KBM-7 (cell line): ENCODE data around the gene MEIS1.
A peak's percentile ranks its signal among the peaks of the same experiment; 100 is the strongest.

ENCODE experiments used
- DNase-seq: peaks from one replicate; pipeline ENCODE4 v3.0.0-alpha.2; 2015
- in situ Hi-C: fragments of 300-500 bp; cut with MboI; formaldehyde crosslinking; loops from 2 replicates; pipeline ENCODE4 v1.14.3; 2020; ENCODE audit warnings: low sequenced_read_pairs, low pct_unique_long_range_greater_than_20kb, mixed read lengths

Gene MEIS1

GRCh38 chr2:66441581-66442320, 6.8 kb downstream of the MEIS1 start:
- no peak for DNase-seq
- in situ Hi-C loops: no loop called here

DNA sequence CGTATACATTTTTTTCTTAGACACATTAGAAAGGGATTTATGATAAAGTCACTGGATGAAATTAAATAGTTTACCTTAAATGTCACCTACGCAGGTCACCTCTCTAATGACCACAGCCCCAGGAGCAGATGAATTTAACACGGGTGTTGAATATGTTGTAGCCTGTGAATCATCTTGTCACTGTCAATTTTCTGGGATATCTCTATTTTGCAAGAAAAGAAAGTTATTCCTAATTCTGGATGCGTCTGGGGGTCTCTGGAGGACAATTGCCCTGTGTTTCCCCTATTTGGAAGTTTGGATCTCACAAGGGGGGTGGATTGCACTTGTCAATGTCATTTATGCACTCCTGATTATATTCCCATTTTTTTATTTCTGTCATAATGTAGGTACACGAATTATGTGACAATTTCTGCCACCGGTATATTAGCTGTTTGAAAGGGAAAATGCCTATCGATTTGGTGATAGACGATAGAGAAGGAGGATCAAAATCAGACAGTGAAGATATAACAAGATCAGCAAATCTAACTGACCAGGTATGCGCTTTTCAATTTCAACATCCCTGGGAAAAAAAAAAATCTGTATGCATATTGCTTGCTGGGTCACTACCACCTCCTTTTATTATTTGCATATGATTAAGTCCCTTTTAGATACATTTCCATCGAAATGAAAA, 7.7 kb downstream of the MEIS1 start:
- DNase-seq: no peak
- in situ Hi-C loops: no loop called here

DNA sequence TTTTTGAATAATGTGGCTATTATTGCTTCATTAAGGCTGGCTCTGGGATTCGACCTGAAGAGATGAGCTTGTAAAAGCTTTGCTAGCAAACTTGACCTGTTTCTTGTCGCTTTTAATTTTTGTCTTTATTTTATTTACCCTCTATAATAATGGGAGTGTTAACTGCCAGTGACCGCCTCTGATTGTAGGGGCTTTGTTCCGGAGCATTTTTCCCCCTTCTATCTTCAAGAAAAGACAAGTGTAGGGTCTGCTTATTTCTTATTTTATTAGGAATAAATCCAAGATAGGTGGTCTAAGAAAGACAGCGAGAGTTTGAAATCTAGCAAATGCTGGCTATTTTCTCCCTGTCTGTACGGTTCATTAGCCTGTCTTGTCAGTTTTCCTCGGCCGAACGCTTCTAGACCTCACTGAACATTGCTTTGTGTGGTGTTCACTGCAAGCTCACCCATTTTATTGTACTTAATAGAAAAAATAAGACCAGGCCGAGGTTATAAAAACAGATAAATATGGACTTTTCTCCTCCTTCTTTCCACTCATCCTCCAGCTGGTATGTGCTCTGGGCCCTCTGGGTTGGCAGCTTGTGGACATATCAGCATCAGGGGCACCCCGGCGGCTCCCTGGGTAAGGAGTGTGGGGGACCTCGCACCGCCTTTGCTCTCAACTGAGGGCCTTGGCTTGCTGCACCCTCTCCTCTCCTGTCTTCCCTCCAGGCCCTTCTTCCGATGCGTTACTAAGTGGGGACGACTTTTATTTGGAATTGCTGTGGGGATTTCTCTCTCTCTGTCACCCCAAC, 8.5 kb downstream of the MEIS1 start:
- DNase-seq: no peak
- in situ Hi-C loops: no loop called here

DNA sequence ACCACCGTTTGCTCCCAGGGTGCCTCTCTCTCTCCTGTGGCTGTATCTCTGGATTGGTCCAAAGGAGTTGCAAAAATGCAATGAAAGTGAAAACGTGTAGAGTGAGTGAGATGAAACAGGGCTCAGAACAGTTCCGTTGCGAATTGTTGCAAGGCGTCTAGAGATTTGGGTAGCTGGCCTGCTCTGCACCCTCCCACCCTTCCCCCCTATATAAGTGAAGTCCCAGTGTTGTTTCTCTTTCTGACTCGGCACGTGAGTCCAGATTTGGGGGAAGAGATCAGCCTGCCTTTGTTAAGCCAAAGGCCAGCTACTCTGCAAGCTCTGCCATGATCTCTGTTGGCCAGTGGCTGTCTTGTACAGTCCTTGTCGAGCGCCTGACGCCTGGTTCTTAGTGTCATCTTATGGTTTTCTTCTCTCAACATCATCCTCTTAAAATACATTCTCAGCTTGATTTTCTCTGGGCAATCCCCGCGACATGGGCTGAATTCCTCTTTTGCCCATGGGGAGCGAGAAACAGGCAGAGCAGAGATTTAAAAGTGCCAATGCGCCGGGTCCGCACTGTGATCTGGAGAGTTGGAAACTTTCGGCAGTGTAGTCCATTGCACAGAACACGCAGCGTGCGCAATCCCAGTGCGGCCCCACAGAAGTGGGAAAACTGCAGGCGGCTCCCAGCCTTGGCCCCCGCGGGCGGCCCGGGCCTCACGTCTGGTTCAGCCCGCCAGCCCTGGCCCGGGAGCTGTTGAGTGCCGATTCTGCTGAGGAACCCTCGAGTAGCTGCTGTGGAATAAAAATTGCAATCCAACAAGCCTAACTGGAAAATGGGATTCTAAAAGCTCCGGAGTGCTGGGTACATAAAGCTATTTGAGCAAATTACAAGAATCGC, 9.3 kb downstream of the MEIS1 start:
- in situ Hi-C loops: no loop called here
- no peak for DNase-seq

- in situ Hi-C loops: no loop called here
Measured at GRCh38 chr2:66445076-66445924, 10.4 kb downstream of the MEIS1 start.

DNA sequence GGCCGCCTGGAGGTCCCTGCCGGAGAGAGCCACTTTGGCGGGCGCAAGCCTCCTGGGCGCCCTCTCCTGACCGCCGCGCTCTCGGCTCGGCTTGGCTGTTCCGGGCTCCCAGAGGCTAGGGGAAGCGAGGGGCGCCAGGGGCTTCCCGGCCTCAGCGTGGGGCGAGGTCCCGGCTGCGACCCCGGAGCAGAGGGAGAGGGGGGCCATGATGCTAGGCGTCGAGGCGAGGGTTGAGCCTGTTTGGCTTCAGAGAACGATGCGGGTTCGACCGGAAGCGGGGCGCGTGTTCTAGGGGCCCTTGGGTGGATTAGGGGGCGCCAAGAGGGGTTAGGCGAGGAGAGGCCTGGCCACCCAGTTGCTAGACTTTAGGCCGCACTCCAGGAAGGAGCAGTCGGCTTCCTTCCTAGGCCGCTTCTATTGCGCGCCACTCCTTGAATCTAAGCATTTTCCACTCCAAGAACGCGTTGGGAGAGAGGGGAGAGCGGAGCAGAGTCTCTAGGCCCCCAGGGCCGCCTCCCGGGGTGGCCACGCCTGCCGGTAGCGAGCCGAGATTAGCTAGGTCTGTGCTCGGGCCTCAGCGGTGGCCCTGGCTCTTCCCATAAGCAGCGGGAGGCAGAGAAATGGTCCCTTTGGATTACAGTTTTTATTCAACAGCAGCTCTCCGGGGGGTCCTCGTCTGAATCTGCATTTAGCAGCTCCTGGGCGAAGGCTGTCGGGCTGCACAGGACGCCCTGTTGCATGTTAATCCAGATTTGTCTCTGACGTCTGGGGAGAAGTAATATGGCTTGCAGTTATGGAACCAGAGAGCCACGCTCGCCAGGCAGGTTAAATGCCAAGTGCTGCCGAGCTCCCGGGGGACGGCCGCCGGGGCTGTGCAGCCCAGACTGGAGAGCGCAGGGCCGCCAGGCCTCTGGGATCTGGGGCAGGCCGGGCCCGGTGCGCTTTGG, 11.3 kb downstream of the MEIS1 start:
- peak; percentile 76 for DNase-seq
- in situ Hi-C loops: no loop called here

More at GRCh38 chr2:66445076-66445924, 10.4 kb downstream of the MEIS1 start:
- peak; percentile 60 for DNase-seq

DNA sequence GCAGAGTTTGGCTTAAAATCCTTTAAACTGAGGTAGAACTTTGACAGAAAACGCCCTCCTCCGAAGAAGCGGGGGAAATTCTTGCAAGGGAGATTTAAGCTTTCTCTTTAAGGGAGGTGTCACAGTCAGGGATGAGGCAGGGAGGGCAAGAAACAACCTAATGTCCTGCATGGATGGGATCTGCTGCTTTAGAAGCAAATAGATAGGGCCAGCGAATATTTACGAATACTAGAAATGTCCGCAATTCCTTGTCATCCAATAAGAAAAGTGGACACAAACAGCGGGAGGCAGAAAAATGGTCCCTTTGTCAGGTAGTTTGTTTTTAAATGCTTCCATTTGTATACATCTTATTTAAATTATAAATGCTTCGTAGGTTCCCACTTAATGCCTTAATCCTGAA, 12.0 kb downstream of the MEIS1 start:
- in situ Hi-C loops: no loop called here
- DNase-seq: no peak

DNA sequence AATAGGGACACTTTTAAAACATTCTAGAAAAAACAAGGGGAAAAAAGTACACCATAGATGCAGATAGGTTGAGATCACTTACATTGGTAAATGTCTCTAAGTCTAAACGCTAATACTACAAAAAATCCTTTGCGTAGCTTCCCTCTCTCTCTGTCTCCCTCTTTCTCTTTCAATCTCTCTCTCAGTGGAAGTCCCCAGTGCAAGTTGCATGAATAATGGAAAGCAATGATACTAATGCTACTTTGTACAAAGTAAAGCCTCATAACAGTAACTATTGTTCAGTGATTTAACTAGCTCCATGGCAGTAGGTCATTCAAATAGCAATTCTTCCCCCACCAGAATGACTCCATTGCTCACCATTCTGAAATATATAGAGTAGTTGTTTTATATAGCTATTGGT, 12.8 kb downstream of the MEIS1 start:
- in situ Hi-C loops: no loop called here
- no peak for DNase-seq

- no peak for DNase-seq
- in situ Hi-C loops: no loop called here
Measured at GRCh38 chr2:66448136-66448991, 13.4 kb downstream of the MEIS1 start.

GRCh38 chr2:66452214-66452613, 17.3 kb downstream of the MEIS1 start:
- DNase-seq: no peak
- in situ Hi-C loops: no loop called here

GRCh38 chr2:66452917-66453316, 18.0 kb downstream of the MEIS1 start:
- in situ Hi-C loops: no loop called here

DNA sequence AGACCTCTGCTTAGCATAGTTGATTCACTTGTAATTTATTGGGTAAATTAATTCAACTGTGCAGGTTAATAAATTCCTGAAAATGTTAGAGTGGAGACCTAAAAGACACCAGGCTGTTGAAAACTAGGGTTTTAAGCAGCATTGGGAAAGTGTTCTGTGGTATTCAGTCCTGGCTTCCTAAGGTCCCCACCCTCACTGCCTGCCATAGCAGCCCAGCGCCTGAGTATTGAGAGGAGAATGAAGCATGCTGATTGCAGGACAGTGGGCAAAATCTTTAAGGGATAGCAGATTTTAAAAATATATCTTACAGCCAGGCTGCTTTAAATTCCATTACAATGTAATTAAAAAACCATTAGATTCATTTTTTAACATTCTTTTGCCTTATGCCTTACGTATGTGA, 20.6 kb downstream of the MEIS1 start:
- in situ Hi-C loops: no loop called here
- DNase-seq: no peak

More at GRCh38 chr2:66452917-66453316, 18.0 kb downstream of the MEIS1 start:
- DNase-seq: no peak

DNA sequence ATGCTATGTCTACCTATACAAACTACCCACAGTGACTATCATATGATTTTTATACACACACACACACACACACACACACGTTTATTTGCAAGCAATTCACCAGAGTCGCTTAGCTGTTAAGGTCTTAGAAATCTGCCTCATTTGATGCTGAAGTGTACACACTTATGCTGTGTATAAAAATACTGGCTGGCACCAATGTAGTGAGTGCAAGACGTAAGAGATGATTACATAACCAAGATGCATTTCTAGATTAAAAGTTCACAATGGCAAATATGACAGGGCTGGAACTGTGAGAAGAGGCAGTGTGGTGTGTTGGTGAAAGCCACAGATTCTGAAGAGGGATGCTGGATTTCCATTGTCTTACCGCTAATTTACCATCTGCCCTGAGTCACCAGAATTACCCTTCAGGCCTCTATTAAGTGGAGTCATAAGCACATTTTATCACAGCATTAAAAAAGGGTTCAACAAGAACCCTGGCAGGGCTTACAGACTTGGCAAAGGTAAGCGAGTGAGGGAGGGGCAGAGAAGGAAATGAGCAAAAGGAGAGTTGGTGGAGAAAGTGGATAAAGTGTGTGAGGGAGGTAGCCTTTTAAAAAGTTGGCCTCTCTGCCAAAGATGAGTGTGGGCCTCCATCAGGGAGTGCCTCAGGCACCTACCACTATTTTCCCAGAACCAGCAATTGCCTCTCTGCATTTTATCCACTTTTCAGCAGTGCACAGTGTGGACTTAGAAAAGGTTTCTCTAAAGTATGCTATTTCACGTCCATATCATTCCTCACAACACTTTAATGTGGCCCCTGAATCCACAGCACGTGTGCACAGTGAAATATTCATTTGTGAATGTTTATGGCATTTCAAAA, 21.5 kb downstream of the MEIS1 start:
- in situ Hi-C loops: no loop called here
- DNase-seq: no peak

GRCh38 chr2:66457545-66457944, 22.6 kb downstream of the MEIS1 start:
- no peak for DNase-seq
- in situ Hi-C loops: no loop called here

- no peak for DNase-seq
- in situ Hi-C loops: no loop called here
Measured at GRCh38 chr2:66460031-66460430, 25.1 kb downstream of the MEIS1 start.
